Gastroesophageal sphincter (tissue), 2 donors: ENCODE data around the gene CFAP97D2.

ENCODE experiments used
- POLR2A ChIP-seq, 2 donors: fragments of 450-650 bp; IDR thresholded peaks; one replicate each; pipeline ENCODE4 v1.6.1; 2017; ENCODE audit warnings: antibody characterized with exemption in 2 of 2, mild to moderate bottlenecking in 2 of 2, moderate library complexity in 1 of 2
- POLR2AphosphoS5 ChIP-seq: sonication (generic); formaldehyde crosslinking; IDR thresholded peaks from one replicate; pipeline ENCODE4 v1.6.1; 2017; ENCODE audit warnings: antibody characterized with exemption

GRCh38 chr13:114268344-114269280 lies 89.6 kb downstream of the CFAP97D2 start:
- no peak for TF ChIP-seq POLR2AphosphoS5
- no peak for TF ChIP-seq POLR2A (IDR thresholded peaks at IDR 0.05)
